Endothelial cell of umbilical vein (primary cell): ENCODE data around the gene CCDC27. TPM values are rescaled to one million over a fixed set of nuclear protein-coding genes. Genes with fewer than 3 reads are reported as not detected.

Experiments used
- BruUV-seq: library from RNA; stranded (reverse); fragments of 400-500 nt; replicated peaks from 2 replicates; lab custom pipeline; 2021; lab: Mats Ljungman, UMichigan
- CTCF ChIA-PET: fragments of 300-600, 350-600 bp; sonication (Branson Sonifier 250); formaldehyde crosslinking; loops from one replicate; lab custom pipeline; 2021; ENCODE audit warnings: antibody characterized with exemption, inconsistent platforms; lab: Charles Lee
- POLR2A ChIA-PET: fragments of 300-600, 350-600 bp; sonication (Branson Sonifier 250); formaldehyde crosslinking; loops from one replicate; lab custom pipeline; 2021; ENCODE audit warnings: antibody characterized with exemption, inconsistent platforms; lab: Charles Lee
- DNase-seq: peaks from one replicate; pipeline ENCODE4 v3.0.0-alpha.2; 2011; ENCODE audit warnings: low read depth, low spot score
- FAIRE-seq: peaks from 2 replicates; lab custom pipeline; 2011; peaks lifted over from hg19 to GRCh38; lab: Jason Lieb, UNC
- H2AFZ ChIP-seq: 2 replicates; pipeline ENCODE4 v1.6.0; 2012; ENCODE audit warnings: low read depth, low read length, control low read depth, inconsistent platforms
- H3K27ac ChIP-seq: 2 replicates; pipeline ENCODE4 v1.5.1; 2011; ENCODE audit warnings: low read depth, mild to moderate bottlenecking, control low read depth, low read length, moderate library complexity; ENCODE audit not compliant: insufficient read depth
- H3K27me3 ChIP-seq, 2 experiments: 2 replicates each; pipeline versions ENCODE4 v1.6.0 to v1.6.1; 2011; ENCODE audit warnings: low read length in 2 of 2, mixed read lengths in 1 of 2; ENCODE audit not compliant: control insufficient read depth in 2 of 2, insufficient read depth in 2 of 2
- H3K36me3 ChIP-seq, 2 experiments: 2 replicates in 1 of 2; 3 replicates in 1 of 2; pipeline ENCODE4 v1.5.1; 2011; ENCODE audit warnings: low read length in 2 of 2, mild to moderate bottlenecking in 1 of 2, moderate library complexity in 1 of 2; ENCODE audit not compliant: control insufficient read depth in 2 of 2, insufficient read depth in 2 of 2; ENCODE audit errors: extremely low read depth in 1 of 2
- H3K4me1 ChIP-seq: 3 replicates; pipeline ENCODE4 v1.5.1; 2011; ENCODE audit warnings: mild to moderate bottlenecking, low read length; ENCODE audit not compliant: control insufficient read depth, insufficient read depth; ENCODE audit errors: extremely low read depth
- H3K4me2 ChIP-seq: 2 replicates; pipeline ENCODE4 v1.6.1; 2011; ENCODE audit warnings: low read length, control low read depth, mixed read lengths; ENCODE audit not compliant: insufficient read depth
- H3K4me3 ChIP-seq, 3 experiments: fragments of 200-600 bp in 1 of 3; sonication (generic), shearing (Covaris generic) in 1 of 3; replicated peaks in 1 of 3; 2 replicates each; pipeline ENCODE4 v1.5.1; 2011 to 2016; ENCODE audit warnings: control low read depth in 3 of 3, low read length in 3 of 3, mild to moderate bottlenecking in 2 of 3, inconsistent platforms in 1 of 3, low read depth in 1 of 3, moderate library complexity in 1 of 3; ENCODE audit not compliant: insufficient read depth in 1 of 3
- H3K79me2 ChIP-seq: 2 replicates; pipeline ENCODE4 v1.6.0; 2012; ENCODE audit warnings: low read length, inconsistent platforms; ENCODE audit not compliant: control insufficient read depth, insufficient read depth
- H3K9ac ChIP-seq: replicated peaks from 2 replicates; pipeline ENCODE3; 2011; ENCODE audit warnings: low read length, control low read depth; ENCODE audit not compliant: insufficient read depth; ENCODE audit errors: extremely low read depth
- H3K9me1 ChIP-seq: replicated peaks from 3 replicates; pipeline ENCODE4 v1.6.0; 2011; ENCODE audit warnings: mild to moderate bottlenecking, low read length; ENCODE audit not compliant: control insufficient read depth, insufficient read depth; ENCODE audit errors: extremely low read depth
- H3K9me3 ChIP-seq: replicated peaks from 2 replicates; pipeline ENCODE4 v1.5.1; 2012; ENCODE audit warnings: low read length, inconsistent platforms; ENCODE audit not compliant: control insufficient read depth, insufficient read depth
- H4K20me1 ChIP-seq: replicated peaks from 2 replicates; pipeline ENCODE3; 2011; ENCODE audit warnings: mild to moderate bottlenecking, low read length; ENCODE audit not compliant: control insufficient read depth, insufficient read depth; ENCODE audit errors: extremely low read depth
- CTCF ChIP-seq, 2 donors: IDR thresholded peaks; 1 replicate in 1 of 2; 2 replicates in 1 of 2; pipeline ENCODE4 v1.5.1; 2011; ENCODE audit warnings: low read length in 2 of 2, mild to moderate bottlenecking in 2 of 2, moderate library complexity in 2 of 2, control low read depth in 1 of 2, inconsistent platforms in 1 of 2, low read depth in 1 of 2; ENCODE audit not compliant: insufficient read depth in 1 of 2; ENCODE audit errors: extremely low read depth in 1 of 2
- EZH2 ChIP-seq: IDR thresholded peaks from 2 replicates; pipeline ENCODE4 v1.6.1; 2012; ENCODE audit warnings: borderline replicate concordance, low read depth, mild to moderate bottlenecking, moderate library complexity, low read length, inconsistent platforms; ENCODE audit not compliant: severe bottlenecking
- FOS ChIP-seq: IDR thresholded peaks from 2 replicates; pipeline ENCODE4 v1.6.1; 2011; ENCODE audit warnings: mild to moderate bottlenecking, low read length, moderate library complexity, borderline replicate concordance; ENCODE audit not compliant: insufficient read depth
- GATA2 ChIP-seq: IDR thresholded peaks from 2 replicates; pipeline ENCODE4 v1.7.0; 2011; ENCODE audit warnings: low read depth, mild to moderate bottlenecking, moderate library complexity, mixed read lengths, low read length; ENCODE audit not compliant: insufficient read length, insufficient read depth
- JUN ChIP-seq: IDR thresholded peaks from 2 replicates; pipeline ENCODE4 v1.6.1; 2011; ENCODE audit warnings: borderline replicate concordance, low read depth; ENCODE audit not compliant: insufficient read length, insufficient read depth
- MYC ChIP-seq: IDR thresholded peaks from one replicate; pipeline ENCODE4 v1.6.1; 2011; ENCODE audit warnings: mild to moderate bottlenecking, low read depth, low read length
- POLR2A ChIP-seq: IDR thresholded peaks from 2 replicates; pipeline ENCODE4 v1.6.1; 2012; ENCODE audit warnings: low read depth, mild to moderate bottlenecking, control low read depth, low read length
- POLR2AphosphoS5 ChIP-seq: IDR thresholded peaks from 2 replicates; pipeline ENCODE4 v1.6.1; 2012; ENCODE audit warnings: low read depth, mild to moderate bottlenecking, control low read depth, low read length, moderate library complexity; ENCODE audit not compliant: insufficient read depth
- dilution Hi-C: fragments of 300-500 bp; cut with MboI; formaldehyde crosslinking; loops from one replicate; pipeline ENCODE4 v1.15.0; 2019; ENCODE audit warnings: low sequenced_read_pairs; ENCODE audit not compliant: extremely low pct_ligation_motif_present
- intact Hi-C: fragments of 100-400 bp; cut with micrococcal nuclease; formaldehyde crosslinking; loops from one replicate; pipeline ENCODE4 v1.10.0; 2022
- polyA plus RNA-seq, 4 experiments: library from polyadenylated mRNA; depleted of rRNA in 3 of 4; stranded (reverse) in 3 of 4; unstranded in 1 of 4; fragments of >200 nt; gene quantifications; 2 replicates each; pipeline versions ENCODE4 v1.2.1 to v1.2.3, GENCODE V29; 2011 to 2012; ENCODE audit warnings: missing spikeins in 1 of 4
- total RNA-seq: library from RNA; stranded (reverse); gene quantifications from 2 replicates; pipeline ENCODE4 v1.2.3, GENCODE V29; 2021
- TF ChIP-seq, protein P1 (sequence below): IDR thresholded peaks from 2 replicates; pipeline ENCODE4 v1.6.1; 2011; ENCODE audit not compliant: insufficient read depth, insufficient read length

Gene CCDC27
- total and polyA plus RNA-seq, 2 donors (not counting 3 experiments of a cell fraction or from before 2014, with no cell fraction given) = not detected

GRCh38 chr1:3777078-3777547, 24.9 kb downstream of the CCDC27 start:
- Histone ChIP-seq H3K27ac (no peak overlapping the region), H2AFZ (no peak overlapping the region), H3K4me2 (no peak overlapping the region), H3K9me3 (no peaks in the 10 kb centered on the region), H3K27me3 (no peaks in the 10 kb centered on the region), H3K4me1 (no peaks in the 10 kb centered on the region), H3K9ac (no peak overlapping the region), H4K20me1 (no peaks in the 10 kb centered on the region), H3K4me3 (no peak overlapping the region), H3K36me3 (peaks cover 3 to 23% of the 10 kb centered on the region in 2 experiments), H3K9me1 (no peaks in the 10 kb centered on the region), H3K79me2 (no peaks in the 10 kb centered on the region)
- BruUV-seq = no TSS peak
- CTCF ChIA-PET = interaction anchor here (1.6 kb wide), 1 partner anchor 52 kb away, joined by 5 read pairs; no protein-coding TSS in a partner anchor
- no peak for TF ChIP-seq MYC
- no peak for TF ChIP-seq CTCF (IDR thresholded peaks at IDR 0.05; ENCODE audit: extremely low read depth in 1 of 2, insufficient read depth in 1 of 2, low read depth in 1 of 2, low read length in 2 of 2)
- no peak for TF ChIP-seq GATA2
- TF ChIP-seq JUN = no peak
- TF ChIP-seq, protein P1, sequence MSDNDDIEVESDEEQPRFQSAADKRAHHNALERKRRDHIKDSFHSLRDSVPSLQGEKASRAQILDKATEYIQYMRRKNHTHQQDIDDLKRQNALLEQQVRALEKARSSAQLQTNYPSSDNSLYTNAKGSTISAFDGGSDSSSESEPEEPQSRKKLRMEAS = no peak
- TF ChIP-seq POLR2AphosphoS5 = no peak
- no peak for TF ChIP-seq POLR2A
- no peak for TF ChIP-seq FOS
- TF ChIP-seq EZH2 = no peak
- intact Hi-C loops = no loop called here
- POLR2A ChIA-PET = interaction anchor here (0.5 kb wide), 1 partner anchor 17 kb away, joined by 5 read pairs; no protein-coding TSS in a partner anchor
- dilution Hi-C loops = no loop called here
- DNase-seq (no peak), FAIRE-seq (no peak)
